ENCODE results near the gene KAZN. TPM values are rescaled to one million over a fixed set of nuclear protein-coding genes. Genes with fewer than 3 reads are reported as not detected.

The KAZN gene
- polyA plus RNA-seq, 1 of the 3 experiments (the other 2 are of a cell fraction): 6.8 TPM

DNA sequence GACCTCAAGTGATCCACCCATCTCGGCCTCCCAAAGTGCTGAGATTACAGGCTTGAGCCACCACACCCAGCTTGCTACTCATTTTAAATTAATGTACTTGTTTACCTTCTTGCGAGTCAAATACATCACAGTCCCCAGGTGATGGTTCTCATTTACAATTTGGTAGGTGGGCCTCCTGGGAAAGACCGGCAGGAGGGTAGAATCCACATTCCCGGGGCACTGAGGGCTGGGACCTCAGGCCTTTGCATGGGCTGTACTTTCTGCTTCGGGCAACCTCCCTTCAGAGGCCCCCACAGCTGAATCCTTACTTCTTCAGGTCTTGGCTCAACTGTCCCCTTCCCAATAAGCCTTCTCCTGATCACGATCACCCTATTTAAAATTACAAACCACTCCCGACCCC lies 165.5 kb downstream of the KAZN start:
- H3K9me2 ChIP-seq: no peaks in the 10 kb centered on the region
- POLR2A ChIA-PET: no interaction called here
- no peak for TF ChIP-seq FOXJ3 (CRISPR knock-in tag; IDR thresholded peaks at IDR 0.05)
- no peak for TF ChIP-seq FOXM1 (IDR thresholded peaks at IDR 0.05; ENCODE audit: low read depth)
- TF ChIP-seq TAF1 (IDR thresholded peaks at IDR 0.05; ENCODE audit: borderline replicate concordance, low read depth, low read length): no peak
- TF ChIP-seq RFX5 (IDR thresholded peaks at IDR 0.05; ENCODE audit: low read length): no peak
- TF ChIP-seq MAX (IDR thresholded peaks at IDR 0.05; ENCODE audit: low read depth): no peak
- TF ChIP-seq ELF1 (IDR thresholded peaks at IDR 0.05): no peak
- TF ChIP-seq SMC3 (IDR thresholded peaks at IDR 0.05; ENCODE audit: low read depth, low read length): no peak
- no peak for TF ChIP-seq CHD2 (IDR thresholded peaks at IDR 0.05; ENCODE audit: low read length, partially characterized antibody)
- TF ChIP-seq RCOR1 (IDR thresholded peaks at IDR 0.05; ENCODE audit: low read length): no peak
- no peak for TF ChIP-seq RXRA (IDR thresholded peaks at IDR 0.05; ENCODE audit: borderline replicate concordance, low read depth)
- TF ChIP-seq EZH2phosphoT487 (IDR thresholded peaks at IDR 0.05; ENCODE audit: borderline replicate concordance, low read depth): no peak
- TF ChIP-seq MEF2A (IDR thresholded peaks at IDR 0.05; ENCODE audit: borderline replicate concordance, low read depth): no peak
- TF ChIP-seq YY1 (IDR thresholded peaks at IDR 0.05; ENCODE audit: low read depth): no peak
- no peak for TF ChIP-seq PBX3 (IDR thresholded peaks at IDR 0.05)

GRCh38 chr1:14765773-14766172 lies 167.3 kb downstream of the KAZN start:
- ChIA-PET POLR2A (interaction anchor here (0.7 kb wide), 1 partner anchor 274 kb away, joined by 3 read pairs; no protein-coding TSS in a partner anchor), CTCF (interaction anchor here (0.6 to 1.3 kb wide), 3 partner anchors 13 to 24 kb away, joined by 3 to 4 read pairs (median 3); no protein-coding TSS in a partner anchor)
- Histone ChIP-seq H3K9me2 (no peaks in the 10 kb centered on the region), H3K4me2 (no peak overlapping the region), H3K27me3 (ENCODE audit: insufficient read depth) (no peaks in the 10 kb centered on the region), H3F3A (replicated peaks; ENCODE audit: insufficient read depth) (no peaks in the 10 kb centered on the region), H3K36me3 (replicated peaks in 1 of 2; ENCODE audit: control insufficient read depth in 1 of 2, insufficient read depth in 2 of 2, low read length in 1 of 2) (no peaks in the 10 kb centered on the region), H3K4me3 (ENCODE audit: low read depth in 2 of 2, low read length in 1 of 2) (no peak overlapping the region), H3K9ac (no peak overlapping the region), H4K20me1 (ENCODE audit: insufficient read depth) (no peaks in the 10 kb centered on the region), H2AFZ (ENCODE audit: low read depth) (no peak overlapping the region), H3K27ac (ENCODE audit: low read depth in 2 of 2, low read length in 1 of 2) (no peak overlapping the region), H3K79me2 (ENCODE audit: insufficient read depth) (no peaks in the 10 kb centered on the region), H3K4me1 (ENCODE audit: control insufficient read depth in 1 of 2, insufficient read depth in 2 of 2, low read depth in 1 of 2, low read length in 1 of 2) (peaks cover 0 to 3% of the 10 kb centered on the region in 2 experiments; a peak in 1 of 4 replicates), H3K9me3 (no peaks in the 10 kb centered on the region)
- WGBS (ENCODE audit: low lambda C conversion rate): 47% methylated on average over 8 of the region's 8 CpGs
- no peak for DNase-seq
- TF ChIP-seq NFIC (IDR thresholded peaks at IDR 0.05; ENCODE audit: borderline replicate concordance) (no peak), TCF12 (IDR thresholded peaks at IDR 0.05) (no peak), MAX (IDR thresholded peaks at IDR 0.05; ENCODE audit: low read depth) (no peak), EP300 (IDR thresholded peaks at IDR 0.05; ENCODE audit: borderline replicate concordance in 1 of 2, low read depth in 1 of 2, low read length in 1 of 2) (no peak)

More for the DNA sequence above, 165.5 kb downstream of the KAZN start:
- no peak overlapping the region for H3K9ac ChIP-seq
- H3K9me3 ChIP-seq: no peaks in the 10 kb centered on the region
- no peaks in the 10 kb centered on the region for H3K36me3 ChIP-seq (replicated peaks in 1 of 2; ENCODE audit: control insufficient read depth in 1 of 2, insufficient read depth in 2 of 2, low read length in 1 of 2)
- CTCF ChIA-PET: no interaction called here
- H4K20me1 ChIP-seq (ENCODE audit: insufficient read depth): no peaks in the 10 kb centered on the region
- no peak for DNase-seq
- WGBS (ENCODE audit: low lambda C conversion rate): 35% methylated on average over 7 of the region's 7 CpGs
- no peaks in the 10 kb centered on the region for H3K27me3 ChIP-seq (ENCODE audit: insufficient read depth)
- no peak overlapping the region for H3K4me3 ChIP-seq (ENCODE audit: low read depth in 2 of 2, low read length in 1 of 2)
- no peaks in the 10 kb centered on the region for H3F3A ChIP-seq (replicated peaks; ENCODE audit: insufficient read depth)
- H3K79me2 ChIP-seq (ENCODE audit: insufficient read depth): no peaks in the 10 kb centered on the region
- no peak overlapping the region for H2AFZ ChIP-seq (ENCODE audit: low read depth)
- no peak overlapping the region for H3K27ac ChIP-seq (ENCODE audit: low read depth in 2 of 2, low read length in 1 of 2)
- H3K4me1 ChIP-seq (ENCODE audit: control insufficient read depth in 1 of 2, insufficient read depth in 2 of 2, low read depth in 1 of 2, low read length in 1 of 2): no peaks in the 10 kb centered on the region; a peak in 1 of 4 replicates
- no peak overlapping the region for H3K4me2 ChIP-seq
